Transverse colon (tissue), 3 donors: ENCODE results near the gene CCNQ.

Experiments
- CTCF ChIP-seq, 5 experiments: fragments of 200-600 bp in 3 of 5; fragments of 450-650 bp in 2 of 5; sonication (generic) in 3 of 5; IDR thresholded peaks; 1 replicate in 2 of 5; 2 replicates in 3 of 5; pipeline ENCODE4 v1.5.1; 2016 to 2017; ENCODE audit warnings: antibody characterized with exemption in 5 of 5, inconsistent platforms in 3 of 5, mild to moderate bottlenecking in 2 of 5, moderate library complexity in 1 of 5
- EP300 ChIP-seq: sonication (generic); formaldehyde crosslinking; IDR thresholded peaks from one replicate; pipeline ENCODE4 v1.6.1; 2017; ENCODE audit warnings: antibody characterized with exemption, low read depth
- POLR2A ChIP-seq: fragments of 450-650 bp; IDR thresholded peaks from one replicate; pipeline ENCODE4 v1.6.1; 2016; ENCODE audit warnings: antibody characterized with exemption, mild to moderate bottlenecking, moderate library complexity

GRCh38 chrX:153609917-153610835 is 11.2 kb upstream of the CCNQ start:
- TF ChIP-seq CTCF (IDR thresholded peaks at IDR 0.05) (peak; percentile 60 to 73 (median 72)), POLR2A (no peak), EP300 (no peak)
